ENCODE measurements around the gene PTPRN2.
"Not testable (repeated sequence)": the region's sequence is repeated elsewhere in the genome, so short reads cannot be mapped to it uniquely, and the experiment has no call there.

The PTPRN2 gene

GRCh38 chr7:158587162-158588084, at the start of gene PTPRN2:
Gene PTPRN2, minus strand, starts transcription at chr7:158587823.
- Histone ChIP-seq H3K9me3 (ENCODE audit: control insufficient read depth in 2 of 2, low read length in 2 of 2) (no peaks in the 10 kb centered on the region), H3K9ac (ENCODE audit: low read depth in 1 of 2, low read length in 2 of 2) (peak within 1 kb of the TSS in 1 of 2 donors; percentile 38), H3K4me3 (ENCODE audit: low read length in 2 of 2) (peak within 1 kb of the TSS in 1 of 2 donors; percentile 47), H3K4me1 (ENCODE audit: control insufficient read depth in 2 of 2, insufficient read depth in 2 of 2, low read length in 2 of 2) (peaks cover 13 to 30% of the 10 kb centered on the region in 2 donors), H3K27ac (ENCODE audit: low read depth in 2 of 2, low read length in 2 of 2) (peak within 1 kb of the TSS; percentile 58 to 66), H3K36me3 (ENCODE audit: control insufficient read depth in 2 of 2, insufficient read depth in 2 of 2, low read length in 2 of 2) (no peaks in the 10 kb centered on the region), H3K27me3 (ENCODE audit: control insufficient read depth in 2 of 2, insufficient read depth in 2 of 2, low read length in 2 of 2) (peaks cover 10 to 15% of the 10 kb centered on the region in 2 donors)

GRCh38 chr7:158633055-158633956, 45.7 kb upstream of the PTPRN2 start:
- Histone ChIP-seq H3K27ac (ENCODE audit: low read depth in 2 of 2, low read length in 2 of 2) (no peak overlapping the region), H3K27me3 (ENCODE audit: control insufficient read depth in 2 of 2, insufficient read depth in 2 of 2, low read length in 2 of 2) (no peaks in the 10 kb centered on the region), H3K4me1 (ENCODE audit: control insufficient read depth in 2 of 2, insufficient read depth in 2 of 2, low read length in 2 of 2) (no peaks in the 10 kb centered on the region), H3K9ac (ENCODE audit: low read depth in 1 of 2, low read length in 2 of 2) (no peak overlapping the region), H3K9me3 (ENCODE audit: control insufficient read depth in 2 of 2, low read length in 2 of 2) (no peaks in the 10 kb centered on the region), H3K4me3 (ENCODE audit: low read length in 2 of 2) (no peak overlapping the region), H3K36me3 (ENCODE audit: control insufficient read depth in 2 of 2, insufficient read depth in 2 of 2, low read length in 2 of 2) (peaks cover 0 to 7% of the 10 kb centered on the region in 2 donors)

- Histone ChIP-seq H3K27ac (ENCODE audit: low read depth in 2 of 2, low read length in 2 of 2) (no peak overlapping the region), H3K27me3 (ENCODE audit: control insufficient read depth in 2 of 2, insufficient read depth in 2 of 2, low read length in 2 of 2) (no peaks in the 10 kb centered on the region), H3K9me3 (ENCODE audit: control insufficient read depth in 2 of 2, low read length in 2 of 2) (no peaks in the 10 kb centered on the region), H3K4me3 (ENCODE audit: low read length in 2 of 2) (no peak overlapping the region), H3K9ac (ENCODE audit: low read depth in 1 of 2, low read length in 2 of 2) (no peak overlapping the region), H3K4me1 (ENCODE audit: control insufficient read depth in 2 of 2, insufficient read depth in 2 of 2, low read length in 2 of 2) (no peaks in the 10 kb centered on the region), H3K36me3 (ENCODE audit: control insufficient read depth in 2 of 2, insufficient read depth in 2 of 2, low read length in 2 of 2) (peaks cover 0 to 7% of the 10 kb centered on the region in 2 donors)
Measured at GRCh38 chr7:158631574-158632195, 44.1 kb upstream of the PTPRN2 start.

- not testable (repeated sequence) for H3K4me1 ChIP-seq (ENCODE audit: control insufficient read depth in 2 of 2, insufficient read depth in 2 of 2, low read length in 2 of 2); H3K27ac ChIP-seq (ENCODE audit: low read depth in 2 of 2, low read length in 2 of 2); H3K9me3 ChIP-seq (ENCODE audit: control insufficient read depth in 2 of 2, low read length in 2 of 2); H3K9ac ChIP-seq (ENCODE audit: low read depth in 1 of 2, low read length in 2 of 2); H3K36me3 ChIP-seq (ENCODE audit: control insufficient read depth in 2 of 2, insufficient read depth in 2 of 2, low read length in 2 of 2); H3K4me3 ChIP-seq (ENCODE audit: low read length in 2 of 2); H3K27me3 ChIP-seq (ENCODE audit: control insufficient read depth in 2 of 2, insufficient read depth in 2 of 2, low read length in 2 of 2)
Measured at GRCh38 chr7:158626289-158626688, 38.7 kb upstream of the PTPRN2 start.

- no peaks in the 10 kb centered on the region for H3K27me3 ChIP-seq (ENCODE audit: control insufficient read depth in 2 of 2, insufficient read depth in 2 of 2, low read length in 2 of 2)
- no peaks in the 10 kb centered on the region for H3K4me1 ChIP-seq (ENCODE audit: control insufficient read depth in 2 of 2, insufficient read depth in 2 of 2, low read length in 2 of 2)
- no peak overlapping the region for H3K9ac ChIP-seq (ENCODE audit: low read depth in 1 of 2, low read length in 2 of 2)
Measured at GRCh38 chr7:158623241-158623640, 35.6 kb upstream of the PTPRN2 start.

GRCh38 chr7:158620839-158621441, 33.3 kb upstream of the PTPRN2 start:
- Histone ChIP-seq H3K9ac (ENCODE audit: low read depth in 1 of 2, low read length in 2 of 2) (no peak overlapping the region), H3K27ac (ENCODE audit: low read depth in 2 of 2, low read length in 2 of 2) (no peak overlapping the region), H3K4me3 (ENCODE audit: low read length in 2 of 2) (no peak overlapping the region), H3K9me3 (ENCODE audit: control insufficient read depth in 2 of 2, low read length in 2 of 2) (no peaks in the 10 kb centered on the region), H3K36me3 (ENCODE audit: control insufficient read depth in 2 of 2, insufficient read depth in 2 of 2, low read length in 2 of 2) (no peaks in the 10 kb centered on the region), H3K27me3 (ENCODE audit: control insufficient read depth in 2 of 2, insufficient read depth in 2 of 2, low read length in 2 of 2) (no peaks in the 10 kb centered on the region), H3K4me1 (ENCODE audit: control insufficient read depth in 2 of 2, insufficient read depth in 2 of 2, low read length in 2 of 2) (no peaks in the 10 kb centered on the region)

More at GRCh38 chr7:158623241-158623640, 35.6 kb upstream of the PTPRN2 start:
- Histone ChIP-seq H3K27ac (ENCODE audit: low read depth in 2 of 2, low read length in 2 of 2) (no peak overlapping the region), H3K36me3 (ENCODE audit: control insufficient read depth in 2 of 2, insufficient read depth in 2 of 2, low read length in 2 of 2) (no peaks in the 10 kb centered on the region), H3K4me3 (ENCODE audit: low read length in 2 of 2) (no peak overlapping the region), H3K9me3 (ENCODE audit: control insufficient read depth in 2 of 2, low read length in 2 of 2) (no peaks in the 10 kb centered on the region)

GRCh38 chr7:158620418-158620817, 32.8 kb upstream of the PTPRN2 start:
- H3K9me3 ChIP-seq (ENCODE audit: control insufficient read depth in 2 of 2, low read length in 2 of 2), result no peaks in the 10 kb centered on the region
- H3K4me1 ChIP-seq (ENCODE audit: control insufficient read depth in 2 of 2, insufficient read depth in 2 of 2, low read length in 2 of 2), result no peaks in the 10 kb centered on the region
- no peaks in the 10 kb centered on the region for H3K36me3 ChIP-seq (ENCODE audit: control insufficient read depth in 2 of 2, insufficient read depth in 2 of 2, low read length in 2 of 2)
- no peak overlapping the region for H3K4me3 ChIP-seq (ENCODE audit: low read length in 2 of 2)
- no peak overlapping the region for H3K27ac ChIP-seq (ENCODE audit: low read depth in 2 of 2, low read length in 2 of 2)
- no peaks in the 10 kb centered on the region for H3K27me3 ChIP-seq (ENCODE audit: control insufficient read depth in 2 of 2, insufficient read depth in 2 of 2, low read length in 2 of 2)
- H3K9ac ChIP-seq (ENCODE audit: low read depth in 1 of 2, low read length in 2 of 2), result no peak overlapping the region

GRCh38 chr7:158618745-158619140, 31.1 kb upstream of the PTPRN2 start:
- Histone ChIP-seq H3K27ac (ENCODE audit: low read depth in 2 of 2, low read length in 2 of 2) (no peak overlapping the region), H3K36me3 (ENCODE audit: control insufficient read depth in 2 of 2, insufficient read depth in 2 of 2, low read length in 2 of 2) (no peaks in the 10 kb centered on the region), H3K27me3 (ENCODE audit: control insufficient read depth in 2 of 2, insufficient read depth in 2 of 2, low read length in 2 of 2) (no peaks in the 10 kb centered on the region), H3K4me1 (ENCODE audit: control insufficient read depth in 2 of 2, insufficient read depth in 2 of 2, low read length in 2 of 2) (no peaks in the 10 kb centered on the region), H3K9me3 (ENCODE audit: control insufficient read depth in 2 of 2, low read length in 2 of 2) (no peaks in the 10 kb centered on the region), H3K9ac (ENCODE audit: low read depth in 1 of 2, low read length in 2 of 2) (no peak overlapping the region), H3K4me3 (ENCODE audit: low read length in 2 of 2) (no peak overlapping the region)

GRCh38 chr7:158617737-158618128, 30.1 kb upstream of the PTPRN2 start:
- Histone ChIP-seq H3K36me3 (ENCODE audit: control insufficient read depth in 2 of 2, insufficient read depth in 2 of 2, low read length in 2 of 2) (no peaks in the 10 kb centered on the region), H3K4me1 (ENCODE audit: control insufficient read depth in 2 of 2, insufficient read depth in 2 of 2, low read length in 2 of 2) (no peaks in the 10 kb centered on the region), H3K9ac (ENCODE audit: low read depth in 1 of 2, low read length in 2 of 2) (no peak overlapping the region), H3K27me3 (ENCODE audit: control insufficient read depth in 2 of 2, insufficient read depth in 2 of 2, low read length in 2 of 2) (no peaks in the 10 kb centered on the region), H3K27ac (ENCODE audit: low read depth in 2 of 2, low read length in 2 of 2) (no peak overlapping the region), H3K4me3 (ENCODE audit: low read length in 2 of 2) (no peak overlapping the region), H3K9me3 (ENCODE audit: control insufficient read depth in 2 of 2, low read length in 2 of 2) (no peaks in the 10 kb centered on the region)
